ENCODE measurements around the gene PRMT3.
"Not testable (repeated sequence)": the region's sequence is repeated elsewhere in the genome, so short reads cannot be mapped to it uniquely, and the experiment has no call there.

Gene PRMT3

DNA sequence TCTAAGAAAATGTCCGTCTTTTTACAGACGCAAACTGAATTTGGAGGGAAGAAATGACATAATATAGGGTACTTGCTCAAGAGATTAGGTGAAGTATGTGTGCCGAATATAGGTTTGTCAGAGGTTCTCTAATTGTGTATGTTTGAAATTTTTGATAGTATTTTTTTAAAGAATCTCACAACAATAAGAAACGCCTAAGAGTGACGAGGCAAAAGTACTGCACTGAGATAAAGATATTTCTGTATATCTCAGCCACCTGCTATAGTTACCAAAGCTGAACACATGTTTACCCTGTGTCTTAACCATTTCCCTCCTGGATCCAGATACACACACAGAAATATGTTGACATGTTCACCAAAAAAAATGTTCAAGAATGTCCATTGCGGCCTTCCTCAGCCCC, 92.0 kb downstream of the PRMT3 start:
- Histone ChIP-seq H3K4me3 (ENCODE audit: low read depth, low read length) (no peak overlapping the region), H3K27ac (ENCODE audit: low read depth, low read length) (no peak overlapping the region)

DNA sequence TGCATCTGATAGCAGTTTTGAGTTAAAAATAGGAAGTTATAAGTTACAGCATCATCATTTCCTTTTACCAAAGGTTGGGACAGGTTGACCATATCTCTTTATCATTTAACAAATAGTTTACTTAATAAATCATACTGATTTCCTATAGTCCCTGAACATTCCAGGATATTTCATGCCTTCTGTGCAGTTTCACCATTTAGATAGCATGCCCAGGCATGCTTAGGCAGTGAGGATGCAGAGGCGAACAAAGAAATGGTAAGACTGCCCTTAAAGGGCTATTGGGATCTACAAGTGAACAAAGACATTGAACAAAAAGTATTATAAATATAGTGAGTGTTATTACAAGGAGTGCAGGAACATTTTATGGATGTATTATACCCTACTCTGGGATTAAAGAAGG, 96.4 kb downstream of the PRMT3 start:
- Histone ChIP-seq H3K27ac (ENCODE audit: low read depth, low read length) (no peak overlapping the region), H3K9ac (ENCODE audit: low read depth, low read length) (no peak overlapping the region), H3K4me1 (ENCODE audit: control insufficient read depth, insufficient read depth, low read length) (no peaks in the 10 kb centered on the region), H3K27me3 (ENCODE audit: control insufficient read depth, insufficient read depth, low read length) (no peaks in the 10 kb centered on the region), H3K9me3 (ENCODE audit: control insufficient read depth, insufficient read depth, low read length) (peaks cover 8% of the 10 kb centered on the region), H3K4me3 (ENCODE audit: low read depth, low read length) (no peak overlapping the region), H3K36me3 (ENCODE audit: control insufficient read depth, insufficient read depth, low read length) (peaks cover 5% of the 10 kb centered on the region; the same call in 1 of the 2 replicates)

More for the DNA sequence above, 92.0 kb downstream of the PRMT3 start:
- H3K36me3 ChIP-seq (ENCODE audit: control insufficient read depth, insufficient read depth, low read length), result peaks cover 5% of the 10 kb centered on the region; the same call in 1 of the 2 replicates
- no peak overlapping the region for H3K9ac ChIP-seq (ENCODE audit: low read depth, low read length)
- no peaks in the 10 kb centered on the region for H3K27me3 ChIP-seq (ENCODE audit: control insufficient read depth, insufficient read depth, low read length)
- H3K4me1 ChIP-seq (ENCODE audit: control insufficient read depth, insufficient read depth, low read length), result peaks cover 17% of the 10 kb centered on the region
- peaks cover 8% of the 10 kb centered on the region for H3K9me3 ChIP-seq (ENCODE audit: control insufficient read depth, insufficient read depth, low read length)

DNA sequence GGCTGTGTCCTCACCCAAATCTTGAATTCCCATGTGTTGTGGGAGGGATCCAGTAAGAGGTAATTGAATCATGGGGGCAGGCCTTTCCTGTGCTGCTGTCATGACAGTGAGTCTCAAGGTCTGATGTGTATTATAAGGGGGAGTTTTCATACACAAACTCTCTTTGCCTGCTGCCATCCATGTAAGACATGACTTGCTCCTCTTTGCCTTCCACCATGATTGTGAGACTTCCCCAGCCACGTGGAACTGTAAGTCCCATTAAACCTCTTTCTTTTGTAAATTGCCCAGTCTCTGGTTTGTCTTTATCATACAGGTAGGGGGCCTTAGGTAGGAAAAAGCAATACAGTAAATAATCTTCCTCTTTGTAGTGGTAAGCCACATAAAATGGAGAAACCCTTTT, 96.9 kb downstream of the PRMT3 start:
- not testable (repeated sequence) for H3K4me1 ChIP-seq (ENCODE audit: control insufficient read depth, insufficient read depth, low read length); H3K4me3 ChIP-seq (ENCODE audit: low read depth, low read length); H3K9me3 ChIP-seq (ENCODE audit: control insufficient read depth, insufficient read depth, low read length); H3K9ac ChIP-seq (ENCODE audit: low read depth, low read length); H3K27me3 ChIP-seq (ENCODE audit: control insufficient read depth, insufficient read depth, low read length); H3K36me3 ChIP-seq (ENCODE audit: control insufficient read depth, insufficient read depth, low read length); H3K27ac ChIP-seq (ENCODE audit: low read depth, low read length)

DNA sequence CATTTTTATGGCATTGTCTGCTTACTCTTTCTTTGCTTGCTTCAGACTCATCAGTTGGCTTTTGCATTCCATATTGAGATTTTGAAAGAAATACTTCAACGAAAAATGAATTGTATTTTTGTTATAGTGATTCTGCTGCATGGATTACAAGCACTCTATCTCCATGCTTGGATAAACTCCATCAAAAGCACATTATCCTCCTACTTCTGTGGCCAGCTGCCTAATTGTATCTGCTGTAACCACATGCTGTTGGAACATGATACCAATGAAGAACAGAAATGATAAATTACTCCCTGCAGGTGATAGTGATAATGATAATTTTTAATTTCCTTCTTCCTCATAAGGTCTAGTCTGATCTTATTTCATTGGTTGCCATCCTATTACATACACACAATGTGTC, 100.8 kb downstream of the PRMT3 start:
- peaks cover 5% of the 10 kb centered on the region; the same call in 1 of the 2 replicates for H3K36me3 ChIP-seq (ENCODE audit: control insufficient read depth, insufficient read depth, low read length)
- H3K27me3 ChIP-seq (ENCODE audit: control insufficient read depth, insufficient read depth, low read length), result no peaks in the 10 kb centered on the region
- no peak overlapping the region for H3K4me3 ChIP-seq (ENCODE audit: low read depth, low read length)
- peaks cover 6% of the 10 kb centered on the region; the same call in 1 of the 2 replicates for H3K4me1 ChIP-seq (ENCODE audit: control insufficient read depth, insufficient read depth, low read length)
- peaks cover 7% of the 10 kb centered on the region for H3K9me3 ChIP-seq (ENCODE audit: control insufficient read depth, insufficient read depth, low read length)
- no peak overlapping the region for H3K27ac ChIP-seq (ENCODE audit: low read depth, low read length)
- no peak overlapping the region for H3K9ac ChIP-seq (ENCODE audit: low read depth, low read length)

DNA sequence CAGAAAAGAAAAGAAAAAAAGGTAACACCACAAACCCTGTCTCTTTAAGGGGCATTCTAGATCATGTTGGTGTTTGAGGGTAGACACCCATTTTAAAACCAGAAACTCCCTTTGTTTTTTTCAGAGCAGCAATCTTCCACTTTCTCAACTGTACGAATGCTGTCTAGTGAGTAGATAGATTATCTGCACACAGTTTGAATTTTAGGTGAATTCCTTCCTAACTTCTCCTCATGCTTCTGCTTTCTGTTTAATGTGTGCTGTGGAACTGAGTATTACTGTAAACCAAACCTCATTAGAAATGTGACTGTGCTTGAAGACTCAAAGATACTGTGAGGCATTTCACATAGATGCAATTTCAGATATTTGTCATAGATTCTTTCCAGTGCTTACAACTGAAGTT, 102.4 kb downstream of the PRMT3 start:
- Histone ChIP-seq H3K27ac (ENCODE audit: low read depth, low read length) (no peak overlapping the region), H3K36me3 (ENCODE audit: control insufficient read depth, insufficient read depth, low read length) (0 out of 2 replicates have a peak, but pooled peaks cover 5% of the 10 kb centered on the region), H3K27me3 (ENCODE audit: control insufficient read depth, insufficient read depth, low read length) (no peaks in the 10 kb centered on the region)

DNA sequence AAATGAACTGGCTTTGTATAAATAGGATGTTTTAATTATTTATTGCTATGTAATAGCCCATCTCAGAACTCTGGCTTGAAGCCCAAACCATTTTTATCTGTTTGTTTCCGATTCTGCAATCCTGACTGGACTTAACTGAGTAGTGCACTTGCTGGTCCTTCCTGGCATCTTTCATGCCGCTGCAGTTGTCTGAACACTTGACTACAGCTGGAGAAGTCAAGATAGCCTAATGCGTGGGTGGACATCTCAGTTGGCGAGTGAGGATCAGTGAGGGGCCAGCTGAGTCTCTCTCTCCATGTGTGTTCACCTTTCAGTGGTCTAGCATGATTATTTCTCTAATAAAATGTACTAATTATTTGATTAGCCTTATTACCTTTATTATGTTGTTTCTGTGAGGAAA, 105.8 kb downstream of the PRMT3 start:
- Histone ChIP-seq H3K4me1 (ENCODE audit: control insufficient read depth, insufficient read depth, low read length) (peaks cover 25% of the 10 kb centered on the region), H3K9me3 (ENCODE audit: control insufficient read depth, insufficient read depth, low read length) (no peaks in the 10 kb centered on the region), H3K36me3 (ENCODE audit: control insufficient read depth, insufficient read depth, low read length) (0 out of 2 replicates have a peak, but pooled peaks cover 5% of the 10 kb centered on the region), H3K27me3 (ENCODE audit: control insufficient read depth, insufficient read depth, low read length) (no peaks in the 10 kb centered on the region), H3K27ac (ENCODE audit: low read depth, low read length) (no peak overlapping the region), H3K9ac (ENCODE audit: low read depth, low read length) (no peak overlapping the region), H3K4me3 (ENCODE audit: low read depth, low read length) (no peak overlapping the region)

More for the DNA sequence above, 102.4 kb downstream of the PRMT3 start:
- no peak overlapping the region for H3K4me3 ChIP-seq (ENCODE audit: low read depth, low read length)
- no peaks in the 10 kb centered on the region for H3K9me3 ChIP-seq (ENCODE audit: control insufficient read depth, insufficient read depth, low read length)
- peaks cover 6% of the 10 kb centered on the region; the same call in 1 of the 2 replicates for H3K4me1 ChIP-seq (ENCODE audit: control insufficient read depth, insufficient read depth, low read length)
- H3K9ac ChIP-seq (ENCODE audit: low read depth, low read length), result no peak overlapping the region

DNA sequence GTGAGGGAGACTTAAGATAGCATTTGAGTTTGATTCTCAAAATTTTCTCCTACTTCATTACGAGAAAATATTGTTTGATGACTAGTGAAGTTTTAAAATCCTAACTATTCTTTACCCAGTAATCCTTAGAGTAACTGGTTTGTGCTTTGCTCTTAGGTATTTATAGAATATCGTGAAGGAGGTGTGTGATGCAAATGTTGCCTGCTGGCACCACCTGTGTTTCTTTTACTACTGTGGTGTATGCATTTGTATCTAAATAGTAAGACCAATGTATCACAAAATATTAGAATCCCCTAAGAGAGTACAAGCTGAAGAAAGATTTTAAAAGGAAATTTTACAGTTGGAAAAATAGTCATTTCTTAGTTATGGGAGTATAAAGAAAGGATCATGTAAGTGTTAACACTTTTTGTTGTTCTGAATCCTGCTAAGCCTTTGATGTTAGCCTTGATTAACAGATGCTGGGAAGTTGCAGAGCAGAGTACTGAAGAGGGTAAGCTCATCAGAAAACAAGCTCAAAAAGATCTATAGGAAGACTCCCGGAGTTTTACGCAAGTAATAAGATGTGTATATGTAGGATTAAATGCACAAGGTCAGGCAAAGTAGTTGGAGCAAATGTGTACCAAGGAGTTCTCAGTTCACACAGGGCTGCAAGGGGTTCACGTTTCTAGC, 109.7 kb downstream of the PRMT3 start:
- no peak overlapping the region for H3K9ac ChIP-seq (ENCODE audit: low read depth, low read length)
- H3K4me3 ChIP-seq (ENCODE audit: low read depth, low read length), result no peak overlapping the region
- H3K4me1 ChIP-seq (ENCODE audit: control insufficient read depth, insufficient read depth, low read length), result peaks cover 18% of the 10 kb centered on the region
- H3K9me3 ChIP-seq (ENCODE audit: control insufficient read depth, insufficient read depth, low read length), result no peaks in the 10 kb centered on the region
- H3K27ac ChIP-seq (ENCODE audit: low read depth, low read length), result peak overlapping the region; percentile 53
- H3K27me3 ChIP-seq (ENCODE audit: control insufficient read depth, insufficient read depth, low read length), result no peaks in the 10 kb centered on the region
- 0 out of 2 replicates have a peak, but pooled peaks cover 5% of the 10 kb centered on the region for H3K36me3 ChIP-seq (ENCODE audit: control insufficient read depth, insufficient read depth, low read length)

DNA sequence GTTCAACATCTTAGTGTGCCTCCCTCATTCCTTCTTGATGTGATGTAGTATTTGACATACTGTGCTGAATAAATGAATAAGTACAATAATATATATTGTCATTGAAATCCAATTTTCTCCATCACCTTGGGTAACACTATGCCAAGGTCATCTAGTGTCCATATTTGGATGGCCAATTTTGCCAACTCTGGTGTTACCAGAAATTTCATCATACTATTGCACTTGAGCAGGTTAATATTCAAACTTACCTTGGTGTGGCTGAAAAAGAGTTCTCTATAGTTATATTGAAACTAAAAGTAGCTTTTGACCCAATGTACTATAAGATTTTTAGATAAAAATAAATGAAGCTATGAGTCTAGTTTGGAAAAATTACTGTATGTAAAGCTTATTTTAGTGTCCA, 113.7 kb downstream of the PRMT3 start:
- no peak overlapping the region for H3K9ac ChIP-seq (ENCODE audit: low read depth, low read length)
- no peaks in the 10 kb centered on the region for H3K36me3 ChIP-seq (ENCODE audit: control insufficient read depth, insufficient read depth, low read length)
- no peaks in the 10 kb centered on the region for H3K27me3 ChIP-seq (ENCODE audit: control insufficient read depth, insufficient read depth, low read length)
- peaks cover 23% of the 10 kb centered on the region for H3K4me1 ChIP-seq (ENCODE audit: control insufficient read depth, insufficient read depth, low read length)
- H3K4me3 ChIP-seq (ENCODE audit: low read depth, low read length), result no peak overlapping the region
- H3K9me3 ChIP-seq (ENCODE audit: control insufficient read depth, insufficient read depth, low read length), result no peaks in the 10 kb centered on the region
- H3K27ac ChIP-seq (ENCODE audit: low read depth, low read length), result no peak overlapping the region

DNA sequence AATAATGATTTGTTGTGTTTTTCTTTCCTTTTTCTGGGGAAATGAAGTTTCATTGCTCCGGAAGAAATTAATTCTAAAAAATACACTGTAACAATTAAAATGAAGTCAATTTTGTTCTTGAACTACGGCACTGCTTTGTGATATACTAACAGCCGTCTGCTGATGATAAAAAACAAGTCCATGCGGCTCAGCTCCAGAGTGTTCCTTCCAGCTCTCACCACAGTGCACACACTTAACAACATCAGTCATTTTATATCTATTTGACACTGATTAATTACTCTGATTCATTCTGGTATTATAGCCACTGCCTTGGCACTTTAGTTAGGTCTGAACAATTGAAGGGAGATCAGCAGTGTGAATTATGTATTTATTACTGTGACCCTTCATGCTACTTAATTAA, 114.5 kb downstream of the PRMT3 start:
- no peaks in the 10 kb centered on the region for H3K36me3 ChIP-seq (ENCODE audit: control insufficient read depth, insufficient read depth, low read length)
- no peaks in the 10 kb centered on the region for H3K9me3 ChIP-seq (ENCODE audit: control insufficient read depth, insufficient read depth, low read length)
- no peak overlapping the region for H3K4me3 ChIP-seq (ENCODE audit: low read depth, low read length)
- H3K9ac ChIP-seq (ENCODE audit: low read depth, low read length), result no peak overlapping the region
- no peak overlapping the region for H3K27ac ChIP-seq (ENCODE audit: low read depth, low read length)
- peaks cover 19% of the 10 kb centered on the region for H3K4me1 ChIP-seq (ENCODE audit: control insufficient read depth, insufficient read depth, low read length)
- no peaks in the 10 kb centered on the region for H3K27me3 ChIP-seq (ENCODE audit: control insufficient read depth, insufficient read depth, low read length)

DNA sequence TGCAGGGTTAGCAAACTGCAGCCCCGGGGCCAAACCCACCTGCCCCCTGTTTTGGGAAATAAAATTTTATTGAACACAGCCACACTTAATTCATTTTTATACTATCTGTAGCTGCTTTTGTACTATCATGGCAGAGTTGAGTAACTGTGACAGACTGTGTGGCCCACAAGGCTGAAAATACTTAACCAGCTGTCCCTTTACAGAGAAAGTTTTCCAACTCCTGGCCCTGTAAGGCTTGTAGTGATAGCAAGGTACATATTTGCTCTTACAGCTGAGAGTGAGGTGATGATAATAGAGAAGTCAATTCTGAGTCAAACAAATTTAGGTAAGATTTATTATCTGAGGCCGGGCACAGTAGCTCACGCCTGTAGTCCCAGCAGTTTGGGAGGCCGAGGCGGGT, 124.5 kb downstream of the PRMT3 start:
- H3K36me3 ChIP-seq (ENCODE audit: control insufficient read depth, insufficient read depth, low read length), result peaks cover 8% of the 10 kb centered on the region; the same call in 1 of the 2 replicates

DNA sequence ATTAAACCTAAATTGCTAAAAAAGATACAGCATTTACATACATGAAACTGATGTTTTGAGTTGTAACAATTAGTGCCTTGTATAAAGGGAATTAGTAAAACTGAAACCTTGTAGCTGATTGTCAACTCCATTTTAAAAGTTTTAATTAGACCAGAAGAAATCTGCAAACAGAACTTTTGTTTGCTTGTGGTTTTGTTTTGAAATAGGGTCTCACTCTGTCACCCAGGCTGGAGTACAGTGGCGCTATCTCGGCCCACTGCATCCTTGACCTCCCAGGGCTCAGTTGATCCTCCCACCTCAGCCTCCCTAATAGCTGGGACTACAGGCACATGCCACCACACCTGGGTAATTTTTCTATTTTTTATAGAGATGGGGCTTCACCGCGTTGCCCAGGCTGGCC, 125.4 kb downstream of the PRMT3 start:
- no peaks in the 10 kb centered on the region for H3K9me3 ChIP-seq (ENCODE audit: control insufficient read depth, insufficient read depth, low read length)
- no peaks in the 10 kb centered on the region for H3K27me3 ChIP-seq (ENCODE audit: control insufficient read depth, insufficient read depth, low read length)
- H3K9ac ChIP-seq (ENCODE audit: low read depth, low read length), result no peak overlapping the region
- no peak overlapping the region for H3K27ac ChIP-seq (ENCODE audit: low read depth, low read length)
- peaks cover 8% of the 10 kb centered on the region for H3K4me1 ChIP-seq (ENCODE audit: control insufficient read depth, insufficient read depth, low read length)
- H3K36me3 ChIP-seq (ENCODE audit: control insufficient read depth, insufficient read depth, low read length), result peaks cover 8% of the 10 kb centered on the region; the same call in 1 of the 2 replicates
- H3K4me3 ChIP-seq (ENCODE audit: low read depth, low read length), result no peak overlapping the region

More for the DNA sequence above, 124.5 kb downstream of the PRMT3 start:
- Histone ChIP-seq H3K27ac (ENCODE audit: low read depth, low read length) (no peak overlapping the region), H3K9me3 (ENCODE audit: control insufficient read depth, insufficient read depth, low read length) (no peaks in the 10 kb centered on the region), H3K27me3 (ENCODE audit: control insufficient read depth, insufficient read depth, low read length) (no peaks in the 10 kb centered on the region), H3K4me1 (ENCODE audit: control insufficient read depth, insufficient read depth, low read length) (peaks cover 8% of the 10 kb centered on the region), H3K9ac (ENCODE audit: low read depth, low read length) (no peak overlapping the region), H3K4me3 (ENCODE audit: low read depth, low read length) (no peak overlapping the region)
